HuH-7 (cell line): ENCODE results near the gene MYRIP.

Experiments
- DNase-seq: peaks from one replicate; pipeline ENCODE4 v3.0.0; 2011; ENCODE audit warnings: low spot score

The MYRIP gene

GRCh38 chr3:40290396-40290795 is 481.0 kb downstream of the MYRIP start:
- no peak for DNase-seq

- no peak for DNase-seq
Observed at GRCh38 chr3:40291471-40291870, 482.1 kb downstream of the MYRIP start.

- DNase-seq = no peak
Observed at GRCh38 chr3:40292637-40293349, 483.4 kb downstream of the MYRIP start.

- DNase-seq = no peak
Observed at GRCh38 chr3:40294434-40294833, 485.0 kb downstream of the MYRIP start.

- no peak for DNase-seq
Observed at GRCh38 chr3:40298075-40298474, 488.7 kb downstream of the MYRIP start.

GRCh38 chr3:40299130-40299720 is 489.8 kb downstream of the MYRIP start:
- no peak for DNase-seq

- DNase-seq = no peak
Observed at GRCh38 chr3:40299721-40300335, 490.4 kb downstream of the MYRIP start.

- DNase-seq = no peak
Observed at GRCh38 chr3:40302784-40303183, 493.4 kb downstream of the MYRIP start.

GRCh38 chr3:40304352-40304751 is 494.9 kb downstream of the MYRIP start:
- no peak for DNase-seq

- no peak for DNase-seq
Observed at GRCh38 chr3:40306336-40306735, 496.9 kb downstream of the MYRIP start.

- DNase-seq = no peak
Observed at GRCh38 chr3:40307176-40307575, 497.8 kb downstream of the MYRIP start.

- DNase-seq = peak; percentile 27
Observed at GRCh38 chr3:40308725-40309417, 499.5 kb downstream of the MYRIP start.

GRCh38 chr3:40309418-40309924 is 500.1 kb downstream of the MYRIP start, which contains the start of gene EIF1B:
Gene EIF1B (plus strand): TSS chr3:40309707. CDS start chr3:40309942, 235 bp downstream.
- peak; percentile 86 for DNase-seq
